GM18520 (cell line): ENCODE data around the gene CA5A.

Experiments used
- ATAC-seq: cut with Tn5 transposase; IDR thresholded peaks from one replicate; pipeline ENCODE4 v1.9.1; 2021; ENCODE audit not compliant: unreplicated experiment

CA5A gene

GRCh38 chr16:87964049-87964659, 27.8 kb upstream of the CA5A start:
- ATAC-seq, result no peak

GRCh38 chr16:87963400-87963799, 27.1 kb upstream of the CA5A start:
- ATAC-seq, result no peak

GRCh38 chr16:87961623-87962022, 25.3 kb upstream of the CA5A start:
- ATAC-seq, result no peak

- ATAC-seq, result no peak
Observed at GRCh38 chr16:87960852-87961251, 24.5 kb upstream of the CA5A start.

GRCh38 chr16:87960296-87960695, 24.0 kb upstream of the CA5A start:
- ATAC-seq, result no peak

- no peak for ATAC-seq
Observed at GRCh38 chr16:87959391-87959990, 23.2 kb upstream of the CA5A start.

- no peak for ATAC-seq
Observed at GRCh38 chr16:87958632-87959031, 22.3 kb upstream of the CA5A start.

- ATAC-seq, result no peak
Observed at GRCh38 chr16:87957296-87958094, 21.2 kb upstream of the CA5A start.

GRCh38 chr16:87956365-87957231, 20.3 kb upstream of the CA5A start:
- no peak for ATAC-seq

GRCh38 chr16:87956098-87956364, 19.7 kb upstream of the CA5A start:
- no peak for ATAC-seq

- no peak for ATAC-seq
Observed at GRCh38 chr16:87955302-87956097, 19.2 kb upstream of the CA5A start.

GRCh38 chr16:87954826-87955225, 18.5 kb upstream of the CA5A start:
- ATAC-seq, result no peak

GRCh38 chr16:87954361-87954760, 18.0 kb upstream of the CA5A start:
- ATAC-seq, result no peak

GRCh38 chr16:87953308-87954215, 17.2 kb upstream of the CA5A start:
- no peak for ATAC-seq

- ATAC-seq, result no peak
Observed at GRCh38 chr16:87952751-87953150, 16.4 kb upstream of the CA5A start.

GRCh38 chr16:87951552-87952538, 15.5 kb upstream of the CA5A start:
- no peak for ATAC-seq

GRCh38 chr16:87950765-87951551, 14.6 kb upstream of the CA5A start, which contains the start of gene BANP:
Gene BANP (plus strand): TSS chr16:87951434. CDS start chr16:87975116, 23,682 bp downstream.
- ATAC-seq, result peak; percentile 81
